Activated CD8-positive, alpha-beta memory T cell treated with anti-CD3 and anti-CD28 coated beads, Interleukin-2, amount 50 U/mL, for 48 hours (primary cell): Measurements from ENCODE around the gene MARCHF10.
"Not testable (repeated sequence)": the region's sequence is repeated elsewhere in the genome, so short reads cannot be mapped to it uniquely, and the experiment has no call there.

Experiments
- DNase-seq: peaks from one replicate; pipeline ENCODE4 v3.0.0-alpha.2; 2020

Gene MARCHF10, protein sequence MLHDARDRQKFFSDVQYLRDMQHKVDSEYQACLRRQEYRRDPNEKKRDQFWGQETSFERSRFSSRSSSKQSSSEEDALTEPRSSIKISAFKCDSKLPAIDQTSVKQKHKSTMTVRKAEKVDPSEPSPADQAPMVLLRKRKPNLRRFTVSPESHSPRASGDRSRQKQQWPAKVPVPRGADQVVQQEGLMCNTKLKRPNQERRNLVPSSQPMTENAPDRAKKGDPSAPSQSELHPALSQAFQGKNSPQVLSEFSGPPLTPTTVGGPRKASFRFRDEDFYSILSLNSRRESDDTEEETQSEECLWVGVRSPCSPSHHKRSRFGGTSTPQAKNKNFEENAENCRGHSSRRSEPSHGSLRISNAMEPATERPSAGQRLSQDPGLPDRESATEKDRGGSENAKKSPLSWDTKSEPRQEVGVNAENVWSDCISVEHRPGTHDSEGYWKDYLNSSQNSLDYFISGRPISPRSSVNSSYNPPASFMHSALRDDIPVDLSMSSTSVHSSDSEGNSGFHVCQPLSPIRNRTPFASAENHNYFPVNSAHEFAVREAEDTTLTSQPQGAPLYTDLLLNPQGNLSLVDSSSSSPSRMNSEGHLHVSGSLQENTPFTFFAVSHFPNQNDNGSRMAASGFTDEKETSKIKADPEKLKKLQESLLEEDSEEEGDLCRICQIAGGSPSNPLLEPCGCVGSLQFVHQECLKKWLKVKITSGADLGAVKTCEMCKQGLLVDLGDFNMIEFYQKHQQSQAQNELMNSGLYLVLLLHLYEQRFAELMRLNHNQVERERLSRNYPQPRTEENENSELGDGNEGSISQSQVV

DNA sequence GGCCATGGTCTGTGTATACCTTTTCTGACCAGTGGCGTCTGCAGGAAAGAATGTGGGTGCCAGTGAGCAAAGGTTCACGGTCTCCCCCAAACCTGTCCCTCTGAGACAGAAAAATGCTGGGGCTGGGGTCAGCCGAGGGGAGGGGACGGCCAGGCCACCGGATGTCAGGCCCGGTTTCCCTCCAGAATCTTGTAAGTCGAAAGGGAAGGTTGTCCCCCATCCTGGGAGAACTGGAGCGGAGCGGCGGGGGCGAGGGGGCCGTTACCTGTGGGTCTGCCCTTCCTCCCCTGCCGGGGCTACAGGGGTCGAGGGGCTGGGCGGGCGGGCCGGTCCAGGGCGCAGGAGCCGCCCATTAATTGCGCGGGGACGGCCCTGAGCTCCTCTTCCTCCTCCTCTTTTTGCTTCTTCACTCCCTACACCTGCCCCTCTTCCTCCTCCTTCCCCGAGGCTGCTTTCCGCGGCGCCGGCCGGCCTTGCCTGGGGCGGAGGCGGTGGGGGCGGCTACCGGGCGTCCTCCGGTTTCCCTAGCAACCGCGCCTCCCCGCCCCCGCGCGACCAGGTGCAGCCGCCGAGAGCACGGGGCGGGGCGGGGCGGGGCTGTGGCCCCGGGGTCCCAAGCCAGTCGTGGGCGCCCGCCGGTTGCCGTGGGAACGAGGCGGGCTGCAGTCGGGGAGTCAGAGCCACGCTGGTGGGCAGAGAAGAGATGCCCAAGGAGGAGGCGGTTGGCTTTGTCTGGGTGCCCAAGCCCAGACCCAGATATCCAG, at the start of gene MARCHF10:
MARCHF10 (minus strand) TSS at position 503 of the 764 bp plus-strand sequence. CDS start 6,579 bp downstream, outside the sequence.
- DNase-seq: peak; percentile 67

- DNase-seq: no peak
These were observed 49.4 kb upstream of the MARCHF10 start for GRCh38 chr17:62857526-62857925.

- no peak for DNase-seq
These were observed 48.5 kb upstream of the MARCHF10 start for GRCh38 chr17:62856594-62856993.

DNA sequence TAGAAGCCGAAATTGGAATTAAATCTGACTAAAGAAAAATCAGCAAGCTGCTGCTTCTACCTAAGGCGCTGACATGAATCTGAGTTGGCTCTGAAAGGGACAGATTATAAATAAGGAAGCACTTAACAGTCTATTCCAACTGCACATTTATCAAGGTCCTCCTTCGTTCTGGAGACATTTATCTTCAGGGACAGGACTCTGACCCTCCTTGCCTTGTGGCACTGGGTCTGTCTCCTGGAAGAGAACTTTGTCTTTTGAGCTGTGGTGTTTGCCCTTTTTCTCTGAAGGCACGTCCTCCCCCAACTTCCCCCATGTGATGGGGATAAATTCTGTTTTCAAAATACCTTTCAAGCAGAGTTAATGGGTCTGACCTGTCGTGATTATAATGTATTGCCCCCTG, 47.0 kb upstream of the MARCHF10 start:
- no peak for DNase-seq

GRCh38 chr17:62854098-62854680, 46.1 kb upstream of the MARCHF10 start:
- DNase-seq: no peak

DNA sequence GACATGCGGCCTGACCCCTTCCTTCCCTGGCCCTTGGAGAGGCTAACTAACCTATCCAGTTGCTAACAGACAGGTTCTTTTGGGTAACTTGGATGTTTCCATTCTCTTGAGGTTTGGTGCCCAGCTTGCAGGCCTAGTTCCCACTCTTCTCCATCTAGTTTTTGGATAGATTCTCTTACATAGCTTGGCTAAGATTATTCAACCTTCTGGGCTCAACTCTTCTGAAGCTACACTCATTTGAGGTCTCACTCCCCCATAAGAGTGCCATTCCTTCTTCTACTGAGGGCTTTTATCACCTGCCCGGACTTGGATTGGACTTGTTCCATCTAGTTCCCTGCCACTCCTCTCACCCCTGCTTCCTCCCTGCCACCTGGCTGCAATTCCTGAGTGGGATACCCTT, 44.1 kb upstream of the MARCHF10 start:
- DNase-seq: no peak

DNA sequence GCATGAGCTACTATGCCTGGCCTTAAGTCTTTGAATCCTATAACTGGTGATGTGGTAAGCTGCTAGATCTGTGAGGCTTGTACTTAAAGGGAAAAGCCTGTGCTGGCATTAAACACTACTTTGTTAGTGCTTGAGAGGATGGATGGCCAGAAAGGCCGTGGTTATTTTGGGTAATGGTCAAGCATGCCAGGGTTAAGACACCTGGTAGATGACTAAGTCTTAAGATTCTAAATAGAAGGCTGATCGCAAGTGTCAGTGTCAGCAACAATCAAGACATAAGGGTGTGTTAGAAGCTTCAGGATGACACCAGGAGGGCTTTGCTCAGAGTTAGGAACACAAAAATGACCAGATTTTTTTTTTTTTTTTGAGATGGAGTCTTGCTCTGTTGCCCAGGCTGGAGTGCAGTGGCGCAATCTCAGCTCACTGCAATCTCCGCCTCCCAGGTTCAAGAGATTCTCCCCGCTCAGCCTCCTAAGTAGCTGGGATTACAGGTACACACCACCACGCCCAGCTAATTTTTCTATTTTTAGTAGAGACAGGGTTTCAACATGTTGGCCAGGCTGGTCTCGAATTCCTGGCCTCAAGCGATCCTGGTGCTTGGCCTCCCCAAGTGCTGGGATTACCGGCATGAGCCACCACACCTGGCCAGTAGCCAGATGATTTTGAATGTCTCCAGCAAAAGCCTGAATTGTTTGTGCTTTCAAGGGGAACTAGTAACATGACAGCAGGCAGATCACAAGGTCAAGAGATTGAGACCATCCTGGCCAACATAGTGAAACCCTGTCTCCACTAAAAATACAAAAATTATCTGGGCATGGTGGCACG, 41.7 kb upstream of the MARCHF10 start:
- not testable (repeated sequence) for DNase-seq

GRCh38 chr17:62848334-62848733, 40.2 kb upstream of the MARCHF10 start:
- no peak for DNase-seq

- DNase-seq: no peak
These were observed 39.3 kb upstream of the MARCHF10 start for GRCh38 chr17:62847426-62847825.

DNA sequence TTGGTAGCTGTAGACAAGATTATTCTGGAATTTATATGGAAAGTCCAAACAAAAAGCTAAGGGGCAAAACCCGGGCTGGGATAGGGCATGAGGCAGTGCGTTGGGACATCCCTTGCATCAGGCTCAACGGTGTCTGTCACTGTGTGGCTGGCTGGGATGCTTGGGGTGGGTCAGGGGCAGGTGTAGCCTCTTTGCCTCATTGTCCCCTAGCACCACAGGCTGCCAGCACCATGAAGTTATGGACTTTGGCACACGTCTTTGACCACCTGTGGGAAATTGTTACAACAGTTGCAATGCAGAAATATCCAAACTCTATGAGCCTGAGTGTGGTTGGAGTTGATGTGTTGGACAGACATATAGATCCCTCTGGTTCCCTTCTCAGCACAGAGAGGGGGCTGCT, 32.8 kb upstream of the MARCHF10 start:
- DNase-seq: no peak

- not testable (repeated sequence) for DNase-seq
These were observed 25.7 kb upstream of the MARCHF10 start for GRCh38 chr17:62833816-62834215.

DNA sequence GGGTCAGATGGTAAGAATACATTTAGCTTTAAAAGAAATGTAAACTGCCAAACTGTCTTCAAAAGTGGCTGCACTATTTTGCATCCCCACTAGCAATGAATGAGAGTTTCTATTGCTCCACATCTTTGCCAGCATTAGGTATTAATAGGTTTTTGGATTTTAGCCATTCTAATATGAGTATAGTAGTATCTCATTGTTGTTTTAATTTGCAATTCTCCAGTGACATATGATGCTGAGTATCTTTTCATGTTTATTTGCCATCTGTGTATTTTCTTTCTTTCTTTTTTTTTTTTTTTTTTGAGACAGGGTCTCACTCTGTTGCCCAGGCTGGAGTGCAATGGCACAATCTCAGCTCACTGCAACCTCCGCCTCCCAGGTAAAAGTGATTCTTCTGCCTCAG, 24.3 kb upstream of the MARCHF10 start:
- DNase-seq: no peak

DNA sequence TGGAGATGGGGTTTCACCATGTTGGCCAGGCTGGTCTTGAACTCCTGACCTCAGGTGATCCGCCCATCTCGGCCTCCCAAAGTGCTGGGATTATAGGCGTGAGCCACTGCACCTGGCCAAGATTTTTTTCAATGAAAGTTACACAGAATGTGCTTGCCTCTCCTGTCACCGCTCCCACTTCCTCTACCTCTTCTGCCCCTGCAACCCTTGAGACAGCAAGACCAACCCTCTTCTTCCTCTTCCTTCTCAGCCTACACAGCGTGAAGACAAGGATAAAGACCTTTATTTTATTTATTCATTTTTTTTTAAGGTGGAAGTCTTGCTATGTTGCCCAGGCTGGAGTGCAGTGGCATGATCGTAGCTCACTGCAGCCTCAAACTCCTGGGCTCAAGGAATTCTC, 23.0 kb upstream of the MARCHF10 start:
- DNase-seq: not testable (repeated sequence)

- no peak for DNase-seq
These were observed 19.8 kb upstream of the MARCHF10 start for GRCh38 chr17:62827746-62828485.

DNA sequence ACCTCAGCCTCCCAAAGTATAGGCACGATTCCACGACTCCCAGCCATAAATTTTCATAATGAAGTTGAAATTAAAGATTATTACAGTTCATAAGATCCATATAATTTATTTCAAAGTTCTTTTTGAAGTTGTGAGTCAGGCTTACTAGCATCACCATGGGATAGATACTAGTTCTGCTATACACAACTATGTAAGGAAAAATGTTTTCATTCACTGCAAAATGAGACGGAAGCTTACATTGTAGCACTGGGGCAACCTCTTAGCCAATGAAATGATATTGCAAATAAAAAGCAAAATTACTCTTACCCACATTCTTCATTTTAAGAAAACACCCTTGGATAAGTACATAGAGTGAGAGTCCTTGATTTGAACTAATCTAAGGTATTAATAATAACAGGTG, 18.8 kb upstream of the MARCHF10 start:
- DNase-seq: no peak

GRCh38 chr17:62825182-62825581, 17.1 kb upstream of the MARCHF10 start:
- no peak for DNase-seq

GRCh38 chr17:62824290-62825131, 16.4 kb upstream of the MARCHF10 start:
- no peak for DNase-seq

DNA sequence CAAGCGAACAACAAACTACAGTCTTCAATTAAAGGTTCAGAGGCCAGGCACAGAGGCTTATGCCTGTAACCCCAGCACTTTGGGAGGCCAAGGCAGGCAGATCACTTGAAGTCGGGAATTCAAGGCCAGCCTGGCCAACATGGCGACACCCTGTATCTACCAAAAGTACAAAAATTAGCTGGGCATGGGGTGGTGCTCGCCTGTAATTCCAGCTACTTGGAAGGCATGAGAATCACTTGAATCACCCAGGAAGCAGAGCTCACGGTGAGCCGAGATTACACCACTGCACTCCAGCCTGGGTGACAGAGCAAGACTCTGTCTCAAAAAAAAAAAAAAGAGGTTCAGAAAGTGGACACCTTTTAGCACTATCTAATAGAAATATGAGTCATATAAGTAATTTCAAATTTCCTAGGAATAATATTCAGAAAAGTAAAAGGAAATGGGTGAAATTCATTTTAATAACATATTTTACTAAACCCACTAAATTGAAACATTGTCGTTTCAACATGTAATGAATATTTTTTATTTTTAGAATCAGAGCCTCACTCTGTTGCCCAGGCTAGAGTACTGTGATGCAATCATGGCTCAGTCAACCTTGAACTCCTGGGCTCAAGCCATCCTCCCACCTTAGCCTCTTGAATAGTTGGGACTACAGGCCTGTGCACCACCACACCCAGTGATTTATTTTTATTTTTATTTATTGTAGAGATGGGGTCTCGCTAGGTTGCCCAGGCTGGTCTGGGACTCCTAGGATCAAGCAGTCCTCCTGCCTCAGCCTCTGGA, 15.2 kb upstream of the MARCHF10 start:
- no peak for DNase-seq
